Testis (tissue), 2 donors: ENCODE data around the gene OR2D2.
"Not testable (repeated sequence)": the region's sequence is repeated elsewhere in the genome, so short reads cannot be mapped to it uniquely, and the experiment has no call there.

Experiments used
- POLR2A ChIP-seq: fragments of 450-650 bp; IDR thresholded peaks from one replicate; pipeline ENCODE4 v1.6.1; 2017; ENCODE audit warnings: antibody characterized with exemption, mild to moderate bottlenecking, moderate library complexity
- TF ChIP-seq, protein P1 (sequence below), 3 experiments: fragments of 450-650 bp in 2 of 3; fragments of 200-600 bp in 1 of 3; sonication (generic) in 1 of 3; IDR thresholded peaks; one replicate each; pipeline ENCODE4 v1.5.1; 2016 to 2019; ENCODE audit warnings: antibody characterized with exemption in 3 of 3, mild to moderate bottlenecking in 2 of 3, moderate library complexity in 1 of 3

DNA sequence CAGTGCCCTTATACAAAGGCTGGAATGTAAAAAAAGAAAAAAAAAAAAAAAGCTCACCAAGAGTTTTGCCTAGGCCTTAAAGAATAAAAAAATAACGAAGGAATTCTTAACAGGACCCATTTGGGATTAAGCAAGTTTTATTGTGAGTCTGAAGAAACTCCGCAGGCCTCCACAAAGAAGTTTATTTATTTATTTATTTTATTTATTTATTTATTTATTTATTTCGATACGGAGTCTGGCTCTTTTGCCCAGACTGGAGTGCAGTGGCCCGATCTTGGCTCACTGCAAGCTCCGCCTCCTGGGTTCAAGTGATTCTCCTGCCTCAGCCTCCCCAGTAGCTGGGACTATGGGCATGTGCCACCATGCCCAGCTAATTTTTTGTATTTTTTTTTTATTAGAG, 37.5 kb downstream of the OR2D2 start:
- TF ChIP-seq, protein P1, sequence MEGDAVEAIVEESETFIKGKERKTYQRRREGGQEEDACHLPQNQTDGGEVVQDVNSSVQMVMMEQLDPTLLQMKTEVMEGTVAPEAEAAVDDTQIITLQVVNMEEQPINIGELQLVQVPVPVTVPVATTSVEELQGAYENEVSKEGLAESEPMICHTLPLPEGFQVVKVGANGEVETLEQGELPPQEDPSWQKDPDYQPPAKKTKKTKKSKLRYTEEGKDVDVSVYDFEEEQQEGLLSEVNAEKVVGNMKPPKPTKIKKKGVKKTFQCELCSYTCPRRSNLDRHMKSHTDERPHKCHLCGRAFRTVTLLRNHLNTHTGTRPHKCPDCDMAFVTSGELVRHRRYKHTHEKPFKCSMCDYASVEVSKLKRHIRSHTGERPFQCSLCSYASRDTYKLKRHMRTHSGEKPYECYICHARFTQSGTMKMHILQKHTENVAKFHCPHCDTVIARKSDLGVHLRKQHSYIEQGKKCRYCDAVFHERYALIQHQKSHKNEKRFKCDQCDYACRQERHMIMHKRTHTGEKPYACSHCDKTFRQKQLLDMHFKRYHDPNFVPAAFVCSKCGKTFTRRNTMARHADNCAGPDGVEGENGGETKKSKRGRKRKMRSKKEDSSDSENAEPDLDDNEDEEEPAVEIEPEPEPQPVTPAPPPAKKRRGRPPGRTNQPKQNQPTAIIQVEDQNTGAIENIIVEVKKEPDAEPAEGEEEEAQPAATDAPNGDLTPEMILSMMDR (IDR thresholded peaks at IDR 0.05): not testable (repeated sequence)
- not testable (repeated sequence) for TF ChIP-seq POLR2A
